Measurements from ENCODE around the gene ST3GAL5.
"Not testable (repeated sequence)": the region's sequence is repeated elsewhere in the genome, so short reads cannot be mapped to it uniquely, and the experiment has no call there.

Gene ST3GAL5

DNA sequence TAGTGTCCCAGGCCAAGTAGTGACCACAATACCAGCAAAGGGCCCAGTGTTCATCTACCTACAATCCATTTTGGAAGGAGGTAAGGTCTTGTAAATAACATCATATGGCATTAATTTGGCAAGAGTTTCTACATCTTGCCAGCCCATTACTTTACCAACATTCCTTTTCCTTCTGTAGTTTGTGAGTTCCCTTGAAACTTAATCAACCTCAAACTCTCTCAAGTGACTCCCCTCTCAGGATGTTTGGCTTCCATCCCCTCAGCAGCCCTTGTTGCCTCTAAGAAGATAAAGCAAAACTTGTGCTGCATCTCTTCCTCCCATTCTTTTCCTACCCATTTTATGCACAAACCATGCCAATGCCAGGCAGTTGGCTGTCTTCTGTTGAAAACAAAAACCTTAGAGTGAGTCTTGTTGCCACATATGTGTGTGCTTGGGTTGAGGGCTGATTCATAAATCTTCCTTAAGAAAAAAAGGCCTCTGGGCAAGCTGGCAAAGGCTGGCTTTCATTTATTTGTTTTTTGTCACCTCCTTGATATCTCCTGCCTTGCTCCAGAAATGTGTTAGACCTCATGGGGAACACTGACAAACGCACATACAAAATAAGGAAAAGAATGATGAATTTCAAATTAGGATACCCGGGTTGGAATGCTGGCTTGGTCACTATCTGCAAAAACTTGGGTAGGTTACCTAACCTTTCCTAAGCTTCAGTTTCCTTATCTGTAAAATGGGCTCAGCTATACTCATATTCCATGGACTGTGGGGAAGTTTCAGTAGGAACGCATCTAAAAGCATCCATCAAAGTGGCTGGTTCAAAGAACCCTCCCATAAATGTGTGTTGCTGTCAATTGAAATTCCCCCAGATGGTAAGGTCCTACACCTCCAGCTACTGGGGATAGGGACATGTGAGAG, 29.4 kb upstream of the ST3GAL5 start:
- DNase-seq (ENCODE audit: low read depth) = no peak

DNA sequence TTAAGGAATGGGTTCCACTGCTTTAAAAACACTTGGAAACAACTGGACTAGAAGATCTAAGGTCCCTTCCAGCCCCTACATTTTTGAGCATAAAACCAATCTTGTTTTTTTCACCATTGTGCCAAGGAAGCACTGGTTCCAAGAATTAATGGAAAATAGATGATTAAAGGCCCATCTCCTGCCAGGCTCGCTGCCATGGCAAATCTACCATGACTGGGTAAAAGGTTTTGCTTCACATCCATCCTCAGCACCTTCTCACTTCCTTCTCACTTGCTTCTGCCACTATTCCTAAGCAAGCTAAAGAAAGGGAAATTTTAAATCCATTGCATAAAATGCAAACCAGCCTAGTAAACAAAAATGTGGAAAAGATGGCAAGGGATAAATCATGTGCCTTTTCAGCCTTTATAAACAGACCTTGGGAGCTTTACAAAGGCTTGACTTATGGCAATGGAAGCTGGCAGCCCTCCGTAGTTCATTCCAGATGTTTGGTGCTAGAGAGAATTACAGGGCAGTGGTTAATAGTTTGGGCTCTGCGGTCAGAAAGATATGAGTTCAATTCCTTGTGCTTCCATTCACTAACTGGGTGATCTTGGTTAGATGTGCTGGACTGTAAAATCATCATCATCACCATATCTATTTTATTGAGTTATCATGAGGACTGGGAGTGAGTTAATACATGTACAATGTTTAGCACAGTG, 27.0 kb upstream of the ST3GAL5 start:
- DNase-seq (ENCODE audit: low read depth) = no peak

DNA sequence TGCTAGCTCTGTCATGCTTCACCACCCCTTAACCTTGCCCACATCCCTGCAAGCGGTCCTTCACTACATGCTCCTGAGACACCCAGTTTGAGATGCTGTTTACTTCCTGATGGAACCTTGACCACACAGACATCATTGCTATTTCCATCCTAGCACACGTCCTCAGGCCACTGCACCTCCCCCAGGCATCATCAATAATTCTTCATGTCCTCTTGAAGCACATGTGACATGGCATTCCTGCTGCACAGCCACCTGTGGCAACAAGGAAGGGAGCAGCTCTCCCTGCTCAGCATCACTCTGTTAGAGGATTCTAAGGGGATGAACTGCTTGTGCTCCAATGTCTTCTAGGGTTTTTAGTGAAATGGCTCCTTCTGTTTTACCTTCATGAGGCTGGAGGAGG, 26.1 kb upstream of the ST3GAL5 start:
- no peak for DNase-seq (ENCODE audit: low read depth)

DNA sequence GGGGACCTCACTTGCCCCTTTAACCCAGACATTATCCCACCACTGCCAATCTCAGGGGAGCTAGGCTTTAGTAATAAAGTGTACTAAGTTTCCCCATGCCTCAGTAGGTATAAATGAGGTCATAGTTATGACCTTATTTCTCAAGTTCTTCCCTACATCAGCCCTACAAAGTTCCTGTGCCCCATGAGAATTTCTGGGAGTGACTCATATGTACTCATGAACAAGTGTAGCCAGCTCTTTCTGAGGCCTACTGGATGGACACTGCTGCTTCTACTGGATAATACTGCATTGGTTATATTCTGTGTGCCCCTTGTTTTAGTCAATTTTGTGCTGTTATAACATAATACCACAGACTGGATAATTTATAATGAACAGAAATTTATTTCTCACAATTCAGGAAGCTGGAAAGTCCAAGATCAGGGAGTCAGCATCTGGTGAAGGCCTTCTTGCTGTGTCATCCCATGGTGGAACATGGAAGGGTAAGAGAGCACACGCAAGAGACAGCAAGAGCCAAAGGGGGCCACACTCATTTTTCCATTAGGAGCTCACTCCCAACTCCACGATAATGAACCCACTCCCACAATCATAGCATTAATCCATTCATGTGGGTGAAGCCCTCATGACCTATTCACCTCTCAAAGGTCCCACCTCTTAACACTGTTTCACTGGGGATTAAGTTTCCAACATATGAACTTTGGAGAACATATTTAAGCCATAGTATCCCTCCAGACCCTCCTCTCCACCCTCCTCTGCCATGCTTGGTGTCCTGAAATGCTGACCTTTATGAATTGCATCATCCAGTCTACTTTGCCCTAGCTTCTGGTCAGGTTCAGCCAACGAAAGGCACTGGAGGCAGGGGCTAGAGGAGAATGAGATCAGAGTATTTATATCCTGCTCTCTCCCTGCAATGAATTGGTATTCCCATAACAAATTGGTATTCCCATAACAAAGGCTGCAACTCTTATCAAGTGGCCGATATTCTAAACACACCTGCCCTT, 25.4 kb upstream of the ST3GAL5 start:
- DNase-seq (ENCODE audit: low read depth) = no peak

DNA sequence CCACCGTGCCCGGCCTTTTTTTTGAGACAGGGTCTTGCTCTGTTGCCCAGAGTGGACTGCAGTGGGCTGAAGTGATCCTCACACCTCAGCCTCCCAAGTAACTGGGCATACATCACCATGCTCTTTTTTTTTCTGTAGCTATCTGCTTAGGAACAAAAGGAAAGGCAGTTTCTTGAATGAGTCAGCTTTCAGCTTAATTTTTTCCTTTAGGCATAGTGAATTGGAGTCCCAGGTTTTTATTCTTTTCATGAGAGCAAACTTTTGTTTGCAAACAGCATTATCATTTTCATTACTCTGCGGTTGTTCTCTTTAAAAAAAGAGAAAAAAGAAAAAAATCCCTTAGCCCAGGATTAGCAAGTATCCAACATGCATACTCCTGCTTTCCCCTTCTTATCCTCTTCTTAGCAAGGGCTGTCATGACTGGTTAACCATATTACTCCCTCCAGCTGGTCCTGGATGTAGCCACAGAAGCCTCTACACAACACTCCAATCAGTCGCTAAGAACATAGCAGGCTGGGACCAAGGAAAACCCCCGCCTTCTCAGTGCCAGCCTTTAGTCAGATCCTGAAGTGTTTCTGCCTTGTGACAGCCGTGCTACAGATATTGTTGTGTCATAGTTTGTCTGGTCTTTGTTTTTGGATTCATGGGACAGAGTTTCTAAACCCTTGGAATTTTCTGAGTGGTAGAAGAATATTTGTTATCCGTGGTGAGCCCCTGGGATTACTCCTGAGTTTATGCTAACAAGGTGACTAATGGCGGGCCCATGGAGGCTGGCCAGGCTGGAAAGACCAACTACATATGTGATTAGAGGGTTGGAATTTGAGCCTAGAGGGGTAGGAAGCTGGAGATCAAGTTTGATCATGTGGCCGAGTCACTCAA, 23.3 kb upstream of the ST3GAL5 start:
- DNase-seq (ENCODE audit: low read depth) = no peak

DNA sequence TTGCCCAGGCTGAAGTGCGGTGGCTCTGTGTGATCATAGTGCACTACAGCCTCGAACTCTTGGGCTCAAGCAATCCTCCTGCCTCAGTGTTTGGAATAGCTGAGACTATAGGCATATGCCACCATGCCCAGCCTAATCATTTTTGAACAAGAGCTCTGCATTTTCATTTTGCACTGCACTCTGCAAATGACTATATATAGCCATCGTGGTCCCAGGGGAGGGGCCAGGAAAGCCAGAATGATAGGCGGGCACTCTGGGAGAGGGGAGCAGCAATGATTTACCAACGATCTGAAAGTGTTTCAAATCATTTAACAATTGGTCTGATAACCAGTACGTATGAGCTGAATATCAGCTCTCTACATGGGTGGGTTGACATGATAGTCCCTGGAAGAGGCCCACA, 22.3 kb upstream of the ST3GAL5 start:
- no peak for DNase-seq (ENCODE audit: low read depth)

DNA sequence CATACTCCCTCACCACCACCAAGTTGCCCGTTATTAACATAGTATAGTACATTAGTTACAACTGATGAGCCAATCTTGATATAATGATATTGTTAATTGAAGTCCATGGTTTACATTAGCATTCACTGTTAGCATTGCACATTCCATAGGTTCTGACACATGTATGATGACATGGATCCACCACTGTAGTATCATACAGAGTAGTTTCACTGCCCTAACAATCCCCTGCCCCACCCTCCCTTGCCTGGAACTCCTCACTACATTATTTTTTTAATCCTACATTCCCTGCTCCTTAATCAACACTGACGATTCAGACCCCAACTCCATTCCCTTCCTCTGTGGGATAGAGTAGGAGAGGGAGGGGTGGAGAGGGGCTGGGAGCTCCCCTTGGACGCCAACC, 20.2 kb upstream of the ST3GAL5 start:
- DNase-seq (ENCODE audit: low read depth) = no peak

DNA sequence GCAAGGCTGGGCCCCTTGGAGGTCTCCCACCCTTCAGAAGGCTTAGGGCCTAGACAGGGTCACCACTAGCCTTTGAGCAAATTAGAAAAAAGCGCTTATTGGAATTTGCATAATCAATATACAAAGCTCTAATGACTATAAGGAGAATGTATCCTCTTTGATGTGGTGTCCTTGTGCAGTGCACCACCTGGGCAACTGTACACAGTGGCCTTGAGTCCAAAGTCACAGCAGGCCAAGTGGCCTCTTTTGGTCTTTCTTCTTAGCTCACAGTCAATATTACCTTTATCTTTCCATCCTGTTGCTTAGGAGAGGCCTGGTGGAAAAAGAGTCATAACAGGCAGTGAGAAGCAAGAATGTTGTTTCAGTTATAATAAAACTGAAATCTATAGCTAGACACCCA, 19.7 kb upstream of the ST3GAL5 start:
- no peak for DNase-seq (ENCODE audit: low read depth)

DNA sequence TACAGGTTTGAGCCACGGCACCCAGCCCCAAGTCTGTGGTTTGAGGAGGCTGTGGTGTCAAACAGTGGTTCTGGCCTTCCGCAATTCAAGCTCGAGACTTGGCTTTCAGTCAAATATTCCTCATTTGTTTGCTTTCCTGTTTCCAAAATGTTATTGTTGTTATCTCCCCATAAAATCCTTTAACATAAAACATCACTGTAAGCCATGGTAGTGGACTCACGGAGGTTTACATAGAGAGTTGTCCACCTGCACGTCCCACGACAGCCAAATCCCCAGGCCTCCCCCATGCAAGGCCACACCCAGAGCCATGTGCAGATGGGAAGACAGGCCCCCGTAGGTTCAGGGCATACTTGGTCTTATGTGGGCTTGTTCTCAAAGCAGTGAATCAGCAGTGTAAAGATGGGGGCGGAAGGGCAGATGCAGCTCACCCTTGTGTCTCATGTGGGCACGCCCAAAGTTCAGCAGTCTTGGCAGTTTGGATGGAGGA, 18.9 kb upstream of the ST3GAL5 start:
- DNase-seq (ENCODE audit: low read depth) = no peak

DNA sequence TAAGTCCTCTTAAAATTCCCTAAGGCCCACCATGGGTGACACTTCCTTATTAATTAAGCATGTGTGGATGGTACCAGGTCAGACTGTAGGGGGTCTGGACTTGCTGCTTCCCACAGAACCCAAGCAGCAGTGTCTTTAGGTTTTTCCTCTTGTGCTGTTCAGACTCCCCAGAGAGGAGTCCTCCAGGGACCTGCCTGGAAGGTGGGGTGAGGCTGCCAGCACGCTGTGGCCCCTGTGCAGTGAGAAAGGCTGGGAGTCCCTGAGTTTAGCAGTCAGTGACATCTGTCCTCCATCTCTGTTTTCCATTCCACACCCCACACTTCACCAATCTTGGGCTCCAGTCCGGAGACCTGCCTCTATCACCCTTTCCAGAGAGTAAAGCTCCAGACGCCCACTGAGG, 18.0 kb upstream of the ST3GAL5 start:
- DNase-seq (ENCODE audit: low read depth) = no peak

DNA sequence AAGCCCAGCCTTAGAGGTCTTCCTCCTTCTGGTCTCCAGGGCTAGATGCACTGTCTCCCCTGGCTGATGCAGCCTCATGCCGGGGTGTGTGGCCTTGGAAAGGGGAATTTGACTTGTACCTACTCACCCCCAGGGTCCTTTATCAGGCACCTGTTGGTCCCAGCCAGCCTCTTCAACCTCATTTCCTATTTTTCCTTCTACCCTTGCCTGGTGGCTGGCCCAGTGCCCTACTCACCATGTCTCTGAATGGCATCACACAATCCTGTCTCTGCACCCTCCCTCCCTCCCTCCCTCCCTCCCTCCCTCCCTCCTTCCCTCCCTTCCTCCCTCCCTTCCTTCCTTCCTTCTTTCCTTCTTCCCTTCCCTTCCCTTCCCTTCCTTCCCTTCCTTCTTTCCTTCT, 17.1 kb upstream of the ST3GAL5 start:
- DNase-seq (ENCODE audit: low read depth) = no peak

DNA sequence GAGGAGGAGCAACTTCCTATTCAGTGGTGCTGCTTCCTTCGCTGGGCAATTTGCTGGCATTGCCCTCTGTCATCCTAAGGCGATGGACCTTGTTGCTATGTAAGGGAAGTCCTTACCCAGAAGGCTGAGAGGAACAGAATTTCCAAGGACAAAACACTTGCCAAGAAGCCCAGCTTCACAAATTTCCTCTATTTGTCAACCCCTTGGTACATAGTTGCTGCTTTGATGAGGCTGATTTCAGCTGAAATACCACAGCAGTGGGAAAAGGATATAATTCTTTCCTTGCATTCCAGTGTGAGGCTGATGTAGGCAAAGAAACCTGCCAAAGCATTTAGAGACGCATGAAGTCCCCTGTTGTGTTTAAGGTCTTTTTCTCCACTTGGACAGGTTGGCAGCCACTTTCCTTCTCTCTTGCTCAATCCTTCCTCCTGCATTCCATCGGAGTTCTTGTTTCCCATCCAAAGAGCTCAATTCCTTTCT, 16.4 kb upstream of the ST3GAL5 start:
- DNase-seq (ENCODE audit: low read depth) = no peak

DNA sequence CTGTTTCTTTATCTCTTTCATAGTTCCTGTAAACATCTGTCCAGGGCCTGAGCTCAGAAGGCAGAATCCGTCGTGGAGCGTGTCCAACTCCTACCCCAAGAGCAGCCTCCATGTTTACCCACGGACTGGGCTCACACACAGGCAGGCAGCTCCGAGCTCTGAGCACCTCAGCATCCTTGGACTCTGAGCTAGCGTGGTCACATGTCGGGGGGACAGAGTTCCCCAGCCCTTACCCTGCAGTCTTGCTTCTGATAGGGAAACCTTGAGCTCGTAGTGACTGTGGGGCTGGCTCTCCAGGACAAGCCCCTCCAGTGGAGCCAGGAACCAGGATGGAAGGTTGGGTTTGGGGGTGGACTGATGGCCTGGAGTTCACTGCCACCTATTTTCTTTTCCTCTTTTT, 15.1 kb upstream of the ST3GAL5 start:
- no peak for DNase-seq (ENCODE audit: low read depth)

DNA sequence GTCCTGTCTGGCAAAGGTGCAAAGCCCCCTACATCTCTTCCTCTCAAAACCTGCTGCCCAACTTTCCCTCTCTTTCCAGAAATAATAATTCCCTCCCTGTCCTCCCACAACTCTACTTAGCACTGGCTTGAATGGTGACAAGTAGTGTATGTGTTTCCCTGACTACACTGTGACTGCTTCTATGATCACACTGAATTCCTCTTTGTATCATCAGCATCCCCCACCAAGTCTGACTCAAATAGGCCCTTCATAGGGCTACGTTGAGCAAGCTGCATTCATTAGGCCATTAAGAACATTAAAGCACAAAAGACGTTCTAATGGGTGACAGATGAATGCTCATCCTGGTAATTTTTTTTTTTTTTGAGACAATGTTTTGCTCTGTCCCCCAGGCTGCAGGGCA, 13.7 kb upstream of the ST3GAL5 start:
- DNase-seq (ENCODE audit: low read depth) = no peak

DNA sequence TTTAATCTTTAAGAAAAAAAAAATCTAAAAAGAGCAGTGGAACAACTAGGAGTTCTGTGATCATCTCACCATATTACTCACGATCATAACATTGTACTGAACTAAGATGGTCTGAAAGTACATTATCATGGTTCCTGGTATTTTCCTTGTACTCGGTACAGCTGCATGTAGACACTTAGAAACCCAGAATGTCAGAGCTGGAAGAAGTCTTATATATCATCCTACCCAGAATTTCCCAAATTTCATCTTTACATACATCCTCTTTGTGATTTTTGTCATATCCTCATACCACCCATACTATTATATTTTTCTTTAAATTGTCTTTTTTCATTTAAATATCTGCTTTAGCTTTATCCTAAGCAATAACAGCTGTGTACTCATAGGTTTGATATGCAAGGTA, 12.4 kb upstream of the ST3GAL5 start:
- DNase-seq (ENCODE audit: low read depth) = no peak

DNA sequence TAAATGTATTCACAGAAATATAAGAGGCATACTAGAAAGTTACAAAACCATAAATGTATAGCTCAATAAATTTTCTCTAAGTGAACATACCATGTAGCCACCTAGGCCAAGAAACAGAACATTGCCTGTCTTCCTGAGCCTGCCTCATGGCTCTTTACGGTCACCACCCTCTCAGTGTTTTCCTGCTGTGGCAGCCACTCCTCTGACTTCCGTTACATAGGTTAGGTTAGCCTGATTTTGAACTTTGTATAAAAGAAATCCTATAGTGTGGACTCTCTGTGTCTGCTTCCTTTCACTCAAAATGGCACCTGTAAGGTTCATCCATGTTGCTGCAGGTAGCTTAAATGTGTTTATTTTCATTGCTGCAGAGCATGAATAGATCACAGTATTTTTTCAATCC, 11.6 kb upstream of the ST3GAL5 start:
- DNase-seq (ENCODE audit: low read depth) = no peak

DNA sequence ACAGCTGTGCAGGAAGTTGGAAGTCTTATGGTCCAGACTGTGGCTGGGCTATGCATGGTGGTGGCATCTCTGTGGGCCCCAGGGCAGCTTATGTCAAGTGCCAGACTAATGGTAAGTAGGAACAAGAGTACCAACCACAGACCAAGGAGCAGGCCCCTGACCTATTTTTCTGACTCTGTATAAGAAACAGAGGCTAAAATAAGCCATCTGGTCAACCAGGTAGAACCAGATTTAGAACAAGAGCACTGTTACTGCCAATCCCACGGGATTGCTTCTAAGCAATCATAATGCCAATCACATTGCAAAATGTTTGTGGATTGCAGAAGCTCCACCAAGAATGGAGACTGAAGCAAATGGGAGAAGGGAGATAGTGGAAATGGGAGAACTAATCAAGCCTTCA, 11.1 kb upstream of the ST3GAL5 start:
- DNase-seq (ENCODE audit: low read depth) = no peak

DNA sequence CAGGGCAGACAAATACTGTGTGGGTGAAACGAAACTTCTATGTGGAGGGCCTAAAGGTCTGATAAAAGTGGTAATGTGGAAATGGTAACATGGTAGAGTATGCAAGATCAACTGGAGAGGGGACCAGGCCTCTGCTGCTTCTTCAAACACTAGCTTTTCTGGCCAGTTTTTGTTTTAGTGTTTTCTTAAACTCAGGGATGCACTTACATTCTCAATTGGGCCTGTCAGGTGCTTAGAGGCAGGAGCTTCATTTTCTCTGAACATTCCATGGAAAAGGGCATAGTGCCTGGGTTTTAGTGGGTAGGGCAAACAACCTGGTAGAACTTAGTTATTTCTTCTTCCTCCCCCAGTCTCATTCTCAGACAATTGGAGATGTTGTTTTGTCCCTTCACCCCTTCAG, 10.5 kb upstream of the ST3GAL5 start:
- DNase-seq (ENCODE audit: low read depth) = no peak

DNA sequence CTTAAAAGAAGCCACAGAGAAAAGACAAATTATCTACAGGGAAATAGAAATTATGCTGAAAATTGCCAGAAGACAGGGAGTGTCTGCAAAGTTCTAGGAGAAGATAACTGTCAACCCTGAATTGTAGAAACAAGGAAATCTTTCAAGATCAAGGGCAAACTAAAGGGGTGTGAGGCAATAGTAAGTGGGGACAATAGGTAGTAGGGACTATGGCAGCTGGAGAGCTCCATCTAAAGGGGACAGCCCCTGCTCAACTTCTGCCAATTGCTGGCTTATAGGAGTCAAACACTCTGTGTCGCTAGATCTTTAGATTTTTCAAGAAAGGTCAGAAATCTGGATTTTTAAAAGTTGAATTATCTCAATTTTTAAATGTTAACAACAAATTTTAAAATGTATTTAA, 10.1 kb upstream of the ST3GAL5 start:
- no peak for DNase-seq (ENCODE audit: low read depth)

DNA sequence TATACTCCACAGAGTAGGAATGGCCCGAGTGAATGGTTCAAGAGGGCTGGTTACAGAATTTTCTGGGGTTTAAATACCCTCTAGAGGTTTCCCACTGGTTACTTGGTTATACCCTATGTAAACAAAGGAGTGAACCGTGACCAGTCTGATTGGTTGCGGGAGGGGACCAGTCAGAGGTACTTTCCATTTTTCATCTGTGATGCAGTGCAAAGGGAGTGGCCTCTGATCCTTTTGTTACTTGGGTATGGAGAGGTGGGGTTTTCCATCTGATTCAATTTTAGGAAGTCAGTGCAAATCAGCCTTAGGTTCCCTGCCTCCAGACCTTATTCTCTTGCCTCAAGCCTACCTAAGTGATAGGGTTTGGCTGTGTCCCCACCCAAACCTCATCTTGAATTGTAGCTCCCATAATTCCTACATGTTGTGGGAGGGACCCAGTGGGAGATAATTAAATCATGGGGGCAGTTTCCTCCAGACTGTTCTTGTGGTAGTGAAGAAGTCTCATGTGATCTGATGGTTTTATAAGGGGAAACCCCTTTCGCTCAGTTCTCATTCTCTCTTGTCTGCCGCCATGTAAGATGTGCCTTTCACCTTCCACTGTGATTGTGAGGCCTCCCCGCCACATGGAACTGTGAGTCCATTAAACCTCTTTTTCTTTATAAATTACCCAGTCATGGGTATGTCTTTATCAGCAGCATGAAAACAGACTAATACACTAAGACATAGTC, 5.9 kb upstream of the ST3GAL5 start:
- not testable (repeated sequence) for DNase-seq (ENCODE audit: low read depth)
